ENCODE measurements around the gene HLA-DRA. TPM values are rescaled to one million over a fixed set of nuclear protein-coding genes. Genes with fewer than 3 reads are reported as not detected.
"Not testable (repeated sequence)": the region's sequence is repeated elsewhere in the genome, so short reads cannot be mapped to it uniquely, and the experiment has no call there.

The HLA-DRA gene
- total RNA-seq, 1 donor from 2014 or later = not detected

GRCh38 chr6:32430179-32430578 is 9.5 kb upstream of the HLA-DRA start:
- Mint-ChIP-seq H3K36me3 (ENCODE audit: unreplicated experiment) (no peaks in the 10 kb centered on the region), H3K4me3 (ENCODE audit: unreplicated experiment) (no peak overlapping the region), H3K27me3 (ENCODE audit: unreplicated experiment) (no peaks in the 10 kb centered on the region), H3K4me1 (ENCODE audit: low read depth, unreplicated experiment) (no peaks in the 10 kb centered on the region), H3K9me3 (ENCODE audit: unreplicated experiment) (no peaks in the 10 kb centered on the region), H3K27ac (ENCODE audit: unreplicated experiment) (no peak overlapping the region)
- TF ChIP-seq CTCF (IDR thresholded peaks at IDR 0.05; ENCODE audit: partially characterized antibody, unreplicated experiment) = no peak
- DNase-seq = no peak

- no peaks in the 10 kb centered on the region for H3K9me3 Mint-ChIP-seq (ENCODE audit: unreplicated experiment)
- H3K27ac Mint-ChIP-seq (ENCODE audit: unreplicated experiment) = no peak overlapping the region
- no peaks in the 10 kb centered on the region for H3K36me3 Mint-ChIP-seq (ENCODE audit: unreplicated experiment)
- TF ChIP-seq CTCF (IDR thresholded peaks at IDR 0.05; ENCODE audit: partially characterized antibody, unreplicated experiment) = no peak
- no peaks in the 10 kb centered on the region for H3K27me3 Mint-ChIP-seq (ENCODE audit: unreplicated experiment)
- no peak for DNase-seq
- no peaks in the 10 kb centered on the region for H3K4me1 Mint-ChIP-seq (ENCODE audit: low read depth, unreplicated experiment)
- no peak overlapping the region for H3K4me3 Mint-ChIP-seq (ENCODE audit: unreplicated experiment)
Observed at GRCh38 chr6:32431142-32431541, 8.5 kb upstream of the HLA-DRA start.

- Mint-ChIP-seq H3K4me1 (ENCODE audit: low read depth, unreplicated experiment) (no peaks in the 10 kb centered on the region), H3K27ac (ENCODE audit: unreplicated experiment) (no peak overlapping the region), H3K9me3 (ENCODE audit: unreplicated experiment) (no peaks in the 10 kb centered on the region), H3K36me3 (ENCODE audit: unreplicated experiment) (no peaks in the 10 kb centered on the region), H3K4me3 (ENCODE audit: unreplicated experiment) (no peak overlapping the region), H3K27me3 (ENCODE audit: unreplicated experiment) (no peaks in the 10 kb centered on the region)
- no peak for DNase-seq
- peak; percentile 71 for TF ChIP-seq CTCF (IDR thresholded peaks at IDR 0.05; ENCODE audit: partially characterized antibody, unreplicated experiment)
Observed at GRCh38 chr6:32432050-32432450, 7.6 kb upstream of the HLA-DRA start.

GRCh38 chr6:32433950-32434349 is 5.7 kb upstream of the HLA-DRA start:
- not testable (repeated sequence) for H3K9me3 Mint-ChIP-seq (ENCODE audit: unreplicated experiment); H3K4me3 Mint-ChIP-seq (ENCODE audit: unreplicated experiment); H3K27ac Mint-ChIP-seq (ENCODE audit: unreplicated experiment); H3K36me3 Mint-ChIP-seq (ENCODE audit: unreplicated experiment); H3K4me1 Mint-ChIP-seq (ENCODE audit: low read depth, unreplicated experiment); H3K27me3 Mint-ChIP-seq (ENCODE audit: unreplicated experiment); DNase-seq

- H3K36me3 Mint-ChIP-seq (ENCODE audit: unreplicated experiment) = no peaks in the 10 kb centered on the region
- H3K27ac Mint-ChIP-seq (ENCODE audit: unreplicated experiment) = no peak overlapping the region
- no peak for DNase-seq
- H3K9me3 Mint-ChIP-seq (ENCODE audit: unreplicated experiment) = no peaks in the 10 kb centered on the region
- no peaks in the 10 kb centered on the region for H3K27me3 Mint-ChIP-seq (ENCODE audit: unreplicated experiment)
- no peak for TF ChIP-seq CTCF (IDR thresholded peaks at IDR 0.05; ENCODE audit: partially characterized antibody, unreplicated experiment)
- H3K4me1 Mint-ChIP-seq (ENCODE audit: low read depth, unreplicated experiment) = no peaks in the 10 kb centered on the region
- H3K4me3 Mint-ChIP-seq (ENCODE audit: unreplicated experiment) = no peak overlapping the region
Observed at GRCh38 chr6:32436186-32436585, 3.5 kb upstream of the HLA-DRA start.
